Subcutaneous abdominal adipose tissue (tissue), 5 donors: ENCODE data around the gene RTN4.

ENCODE experiments used
- H3K27ac ChIP-seq: one replicate; pipeline ENCODE4 v1.7.0; 2013; ENCODE audit warnings: low read depth, mild to moderate bottlenecking, inconsistent platforms, low read length, moderate library complexity
- H3K27me3 ChIP-seq, 5 donors: one replicate each; pipeline ENCODE4 v1.7.0; 2013; ENCODE audit warnings: low read length in 5 of 5, inconsistent platforms in 1 of 5; ENCODE audit not compliant: control insufficient read depth in 5 of 5, insufficient read depth in 4 of 5
- H3K36me3 ChIP-seq, 5 donors: one replicate each; pipeline ENCODE4 v1.7.0; 2013; ENCODE audit warnings: low read length in 5 of 5; ENCODE audit not compliant: control insufficient read depth in 5 of 5, insufficient read depth in 5 of 5
- H3K4me1 ChIP-seq, 5 donors: one replicate each; pipeline ENCODE4 v1.7.0; 2013; ENCODE audit warnings: low read length in 5 of 5, mild to moderate bottlenecking in 3 of 5, moderate library complexity in 1 of 5; ENCODE audit not compliant: control insufficient read depth in 5 of 5, insufficient read depth in 5 of 5
- H3K4me3 ChIP-seq, 5 donors: one replicate each; pipeline ENCODE4 v1.7.0; 2013; ENCODE audit warnings: low read length in 5 of 5, low read depth in 1 of 5
- H3K9ac ChIP-seq, 5 donors: one replicate each; pipeline ENCODE4 v1.7.0; 2013; ENCODE audit warnings: low read length in 5 of 5, mild to moderate bottlenecking in 4 of 5, moderate library complexity in 3 of 5
- H3K9me3 ChIP-seq, 5 donors: one replicate each; pipeline ENCODE4 v1.7.0; 2013; ENCODE audit warnings: low read length in 5 of 5; ENCODE audit not compliant: control insufficient read depth in 5 of 5
- donor health status: healthy.
- donor health status: healthy.
- donor health status: healthy.
- donor health status: healthy.
- donor health status: healthy.

Gene RTN4

DNA sequence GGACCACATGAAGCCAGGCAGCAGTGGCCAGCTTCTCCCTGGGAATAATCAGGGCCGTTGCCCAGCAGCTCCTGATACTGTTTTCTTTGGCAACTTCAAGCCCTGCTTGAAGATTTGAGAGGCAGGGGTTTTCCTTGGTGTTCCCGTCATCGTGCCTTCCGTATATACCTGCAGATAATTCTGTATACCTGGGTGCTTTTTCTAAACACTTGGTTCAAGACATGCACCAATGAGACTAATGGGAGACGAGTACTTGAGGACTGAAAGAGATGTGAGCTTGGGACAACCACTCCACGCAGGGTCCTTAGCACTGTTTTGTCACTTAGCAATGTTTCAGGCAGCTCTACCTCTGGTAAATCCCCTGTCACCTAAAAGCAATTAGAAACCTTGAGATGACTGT lies 118.8 kb downstream of the RTN4 start:
- Histone ChIP-seq H3K4me3 (no peak overlapping the region), H3K27ac (no peak overlapping the region), H3K4me1 (peaks cover 0 to 26% (median 5%) of the 10 kb centered on the region in 5 donors), H3K9ac (no peak overlapping the region), H3K9me3 (no peaks in the 10 kb centered on the region), H3K27me3 (no peaks in the 10 kb centered on the region), H3K36me3 (no peaks in the 10 kb centered on the region)

DNA sequence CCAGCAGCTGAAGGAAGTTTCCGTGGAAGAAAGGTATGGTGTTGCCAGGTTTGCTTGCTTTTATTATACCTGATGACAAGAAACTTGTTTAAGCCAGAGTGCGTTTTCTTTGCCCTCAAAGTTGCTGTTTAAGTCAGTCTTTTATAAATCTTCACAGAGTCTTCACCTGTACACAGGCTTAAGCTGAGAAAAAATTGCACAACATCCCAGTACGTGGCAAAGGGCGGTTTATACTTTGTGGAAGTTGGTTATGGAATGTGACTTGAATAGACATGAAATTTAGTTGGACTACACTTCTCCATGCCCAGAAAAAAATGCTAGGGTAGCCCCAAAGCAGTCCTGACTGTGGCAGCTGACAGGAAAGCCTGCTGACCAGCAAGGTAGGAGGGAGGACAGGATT lies 121.5 kb downstream of the RTN4 start:
- Histone ChIP-seq H3K9me3 (no peaks in the 10 kb centered on the region), H3K27me3 (no peaks in the 10 kb centered on the region), H3K4me1 (peaks cover 0 to 35% (median 5%) of the 10 kb centered on the region in 5 donors), H3K9ac (no peak overlapping the region), H3K36me3 (no peaks in the 10 kb centered on the region), H3K4me3 (no peak overlapping the region), H3K27ac (no peak overlapping the region)

DNA sequence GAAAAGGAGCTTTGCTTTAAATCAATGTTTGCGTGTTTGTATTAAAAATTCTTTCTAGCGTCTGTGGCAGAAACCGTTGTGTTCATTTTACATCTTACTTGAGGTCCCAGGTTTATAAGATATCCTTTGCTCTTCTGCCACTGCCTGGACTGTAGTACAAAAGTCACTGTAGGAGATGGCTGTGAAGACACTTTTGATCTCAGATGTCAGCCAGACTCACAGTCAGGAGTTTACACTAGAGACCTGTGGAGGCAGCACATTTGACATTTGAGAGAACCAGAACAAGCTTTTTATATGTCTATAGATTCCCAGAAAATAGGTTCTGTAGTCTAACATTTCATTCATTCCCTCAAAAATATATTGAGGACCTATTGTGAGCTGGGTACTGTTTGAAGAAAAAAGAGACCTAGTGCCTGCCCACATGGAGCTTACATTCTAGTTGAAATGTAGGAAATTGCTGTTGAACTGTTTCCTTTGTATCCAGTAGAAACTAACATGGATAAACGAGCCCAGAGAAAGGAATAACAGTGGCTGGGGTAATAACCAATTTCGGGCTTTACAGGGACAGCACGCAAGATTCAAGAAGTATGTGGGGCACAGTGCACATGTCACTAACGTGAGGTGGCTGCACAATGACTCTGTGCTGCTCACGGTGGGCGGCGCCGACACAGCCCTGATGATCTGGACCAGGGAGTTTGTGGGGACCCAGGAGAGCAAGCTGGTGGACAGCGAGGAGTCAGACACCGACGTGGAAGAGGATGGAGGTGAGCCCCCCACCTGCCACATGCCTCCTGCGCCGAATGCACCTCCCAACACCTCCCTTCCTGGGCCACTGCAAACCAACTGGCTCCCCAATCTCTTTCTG lies 122.3 kb downstream of the RTN4 start:
- H3K27me3 ChIP-seq = no peaks in the 10 kb centered on the region
- no peak overlapping the region for H3K9ac ChIP-seq
- H3K36me3 ChIP-seq = no peaks in the 10 kb centered on the region
- no peaks in the 10 kb centered on the region for H3K9me3 ChIP-seq
- no peak overlapping the region for H3K27ac ChIP-seq
- no peak overlapping the region for H3K4me3 ChIP-seq
- peaks cover 0 to 35% (median 5%) of the 10 kb centered on the region in 5 donors for H3K4me1 ChIP-seq

DNA sequence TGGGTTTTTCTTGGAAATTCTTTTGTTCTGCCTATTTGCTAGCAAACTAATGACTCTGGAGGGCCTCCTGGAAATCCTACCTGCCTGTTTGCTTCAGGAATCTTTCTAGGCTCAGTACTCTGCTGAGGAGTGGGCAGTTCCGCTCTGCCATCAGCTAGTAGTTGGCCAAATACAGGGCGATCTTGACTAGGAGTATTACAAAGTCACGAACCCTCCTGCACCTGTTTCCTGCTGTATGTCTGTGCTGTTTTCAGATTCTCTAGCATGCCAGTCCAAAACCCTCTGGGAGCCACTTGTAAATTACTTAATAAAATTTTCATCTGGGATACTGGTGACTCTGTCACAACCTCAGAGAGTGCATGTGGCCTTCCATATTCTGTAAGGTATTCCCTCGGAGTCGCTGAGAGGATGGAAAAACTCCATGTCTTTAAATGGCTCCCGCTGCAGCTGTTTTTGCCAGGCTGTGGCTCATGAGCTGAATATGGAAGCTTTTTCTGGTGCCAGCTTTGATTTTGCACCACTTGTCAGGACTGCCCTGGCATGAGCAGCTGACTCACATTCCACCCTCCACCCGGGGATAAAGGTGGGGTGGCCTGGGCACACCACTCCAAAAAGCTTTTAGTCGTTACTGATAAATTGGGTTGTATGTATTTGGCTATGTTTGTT lies 123.0 kb downstream of the RTN4 start:
- Histone ChIP-seq H3K4me3 (no peak overlapping the region), H3K27ac (no peak overlapping the region), H3K36me3 (no peaks in the 10 kb centered on the region), H3K9me3 (no peaks in the 10 kb centered on the region), H3K4me1 (peaks cover 0 to 35% (median 5%) of the 10 kb centered on the region in 5 donors), H3K9ac (no peak overlapping the region), H3K27me3 (no peaks in the 10 kb centered on the region)

DNA sequence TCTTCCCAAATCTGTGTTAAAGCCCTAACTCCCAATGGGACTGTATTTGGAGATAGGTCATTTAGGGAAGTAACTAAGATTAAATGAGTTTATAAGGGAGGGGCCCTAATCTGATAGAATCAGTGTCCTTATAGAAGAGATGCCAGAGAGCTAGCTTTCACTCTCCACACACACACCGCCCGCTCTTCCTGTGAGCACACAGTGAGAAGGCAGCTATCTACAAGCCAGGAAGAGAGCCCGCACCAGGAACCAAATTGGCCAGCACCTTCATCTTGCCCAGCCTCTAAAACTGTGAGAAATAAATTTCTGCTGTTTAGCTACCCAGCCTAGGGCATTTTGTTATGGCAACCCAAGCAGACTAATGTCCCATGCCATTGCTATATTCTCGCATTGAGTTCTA lies 125.2 kb downstream of the RTN4 start:
- Histone ChIP-seq H3K27me3 (no peaks in the 10 kb centered on the region), H3K4me1 (peaks cover 0 to 28% (median 2%) of the 10 kb centered on the region in 5 donors), H3K9ac (no peak overlapping the region), H3K36me3 (no peaks in the 10 kb centered on the region), H3K4me3 (no peak overlapping the region), H3K9me3 (peaks cover 0 to 4% (median 0%) of the 10 kb centered on the region in 5 donors), H3K27ac (no peak overlapping the region)

DNA sequence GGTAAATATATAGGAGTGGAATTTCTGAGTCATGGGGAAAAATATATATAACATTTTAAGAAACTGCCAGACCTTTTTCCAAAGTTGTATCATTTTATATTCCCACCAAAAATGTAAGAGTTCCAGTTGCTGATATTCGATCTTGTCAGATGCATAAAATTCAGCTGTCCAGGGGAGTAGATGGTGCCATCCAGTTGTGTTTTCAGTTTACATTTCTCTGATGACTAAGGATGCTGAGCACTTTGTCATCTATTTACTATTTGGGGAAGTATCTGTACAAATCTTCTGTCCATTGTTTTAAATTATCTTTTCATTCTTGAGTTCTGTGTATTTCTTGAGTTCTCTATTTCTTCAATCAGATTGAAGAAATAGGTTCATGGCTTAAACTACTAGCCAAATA lies 126.1 kb downstream of the RTN4 start:
- no peaks in the 10 kb centered on the region for H3K27me3 ChIP-seq
- no peak overlapping the region for H3K9ac ChIP-seq
- no peak overlapping the region for H3K4me3 ChIP-seq
- peaks cover 0 to 23% (median 2%) of the 10 kb centered on the region in 5 donors for H3K4me1 ChIP-seq
- peaks cover 0 to 4% (median 0%) of the 10 kb centered on the region in 5 donors for H3K9me3 ChIP-seq
- no peak overlapping the region for H3K27ac ChIP-seq
- H3K36me3 ChIP-seq = no peaks in the 10 kb centered on the region
